ENCODE results near the gene DYNC1I1. TPM values are rescaled to one million over a fixed set of nuclear protein-coding genes. Genes with fewer than 3 reads are reported as not detected.

DYNC1I1 gene
- total RNA-seq, 4 donors from 2014 or later, result 1.9 to 6.7 (median 5.8) TPM

- Histone ChIP-seq H3K27me3 (no peaks in the 10 kb centered on the region), H3K36me3 (no peaks in the 10 kb centered on the region), H3K4me3 (no peak overlapping the region), H3K9me3 (no peaks in the 10 kb centered on the region), H3K27ac (no peak overlapping the region), H3K4me1 (no peaks in the 10 kb centered on the region)
- TF ChIP-seq POLR2AphosphoS5 (IDR thresholded peaks at IDR 0.05), result no peak
- no peak for TF ChIP-seq POLR2A (IDR thresholded peaks at IDR 0.05)
- no peak for TF ChIP-seq EP300 (IDR thresholded peaks at IDR 0.05)
- no peak for TF ChIP-seq CTCF (IDR thresholded peaks at IDR 0.05)
- WGBS, result 20% methylated on average over 1 of the region's 1 CpG
- no peak for DNase-seq (ENCODE audit: low spot score in 2 of 2)
Measured at GRCh38 chr7:95963446-95963990, 191.2 kb downstream of the DYNC1I1 start.

- DNase-seq (ENCODE audit: low spot score in 2 of 2), result no peak
- 89% methylated on average over 6 of the region's 6 CpGs for WGBS
- no peaks in the 10 kb centered on the region for H3K36me3 ChIP-seq
- no peaks in the 10 kb centered on the region for H3K9me3 ChIP-seq
- no peak overlapping the region for H3K4me3 ChIP-seq
- TF ChIP-seq EP300 (IDR thresholded peaks at IDR 0.05) (no peak), POLR2AphosphoS5 (IDR thresholded peaks at IDR 0.05) (no peak), POLR2A (IDR thresholded peaks at IDR 0.05) (no peak), CTCF (IDR thresholded peaks at IDR 0.05) (no peak)
- no peaks in the 10 kb centered on the region for H3K4me1 ChIP-seq
- no peak overlapping the region for H3K27ac ChIP-seq
- H3K27me3 ChIP-seq, result no peaks in the 10 kb centered on the region
Measured at GRCh38 chr7:95971716-95972115, 199.4 kb downstream of the DYNC1I1 start.

- Histone ChIP-seq H3K36me3 (no peaks in the 10 kb centered on the region), H3K27me3 (no peaks in the 10 kb centered on the region), H3K4me3 (no peak overlapping the region), H3K9me3 (no peaks in the 10 kb centered on the region), H3K4me1 (no peaks in the 10 kb centered on the region), H3K27ac (no peak overlapping the region)
- DNase-seq (ENCODE audit: low spot score in 2 of 2), result no peak
- 77% methylated on average over 7 of the region's 7 CpGs for WGBS
- TF ChIP-seq POLR2AphosphoS5 (IDR thresholded peaks at IDR 0.05) (no peak), CTCF (IDR thresholded peaks at IDR 0.05) (no peak), POLR2A (IDR thresholded peaks at IDR 0.05) (no peak), EP300 (IDR thresholded peaks at IDR 0.05) (no peak)
Measured at GRCh38 chr7:95972523-95972922, 200.2 kb downstream of the DYNC1I1 start.

- DNase-seq (ENCODE audit: low spot score in 2 of 2), result no peak
- 24% methylated on average over 1 of the region's 1 CpG for WGBS
- Histone ChIP-seq H3K4me1 (no peaks in the 10 kb centered on the region), H3K27me3 (no peaks in the 10 kb centered on the region), H3K36me3 (no peaks in the 10 kb centered on the region), H3K9me3 (no peaks in the 10 kb centered on the region), H3K4me3 (no peak overlapping the region), H3K27ac (no peak overlapping the region)
- no peak for TF ChIP-seq CTCF (IDR thresholded peaks at IDR 0.05)
- TF ChIP-seq POLR2A (IDR thresholded peaks at IDR 0.05), result no peak
- no peak for TF ChIP-seq EP300 (IDR thresholded peaks at IDR 0.05)
Measured at GRCh38 chr7:95974108-95974507, 201.8 kb downstream of the DYNC1I1 start.

GRCh38 chr7:95976369-95977060 is 204.2 kb downstream of the DYNC1I1 start:
- 77% methylated on average over 4 of the region's 4 CpGs for WGBS
- Histone ChIP-seq H3K27ac (no peak overlapping the region), H3K27me3 (no peaks in the 10 kb centered on the region), H3K4me1 (no peaks in the 10 kb centered on the region), H3K36me3 (no peaks in the 10 kb centered on the region), H3K9me3 (no peaks in the 10 kb centered on the region), H3K4me3 (no peak overlapping the region)
- no peak for DNase-seq (ENCODE audit: low spot score in 2 of 2)
- TF ChIP-seq EP300 (IDR thresholded peaks at IDR 0.05) (no peak), POLR2AphosphoS5 (IDR thresholded peaks at IDR 0.05) (no peak), CTCF (IDR thresholded peaks at IDR 0.05) (no peak), POLR2A (IDR thresholded peaks at IDR 0.05) (no peak)

All from suprapubic skin (tissue), 4 donors.